A673 (cell line): Measurements from ENCODE around the gene NACC2. TPM values are rescaled to one million over a fixed set of nuclear protein-coding genes. Genes with fewer than 3 reads are reported as not detected.

ENCODE experiments used
- BruUV-seq: library from RNA; stranded (reverse); fragments of 400-500 nt; replicated peaks from 2 replicates; lab custom pipeline; 2021; lab: Mats Ljungman, UMichigan
- CTCF ChIA-PET: fragments of 300-600 bp; sonication (Branson Sonifier 250); formaldehyde crosslinking; loops from one replicate; lab custom pipeline; 2022; ENCODE audit warnings: antibody characterized with exemption; lab: Charles Lee
- POLR2A ChIA-PET: fragments of 300-600 bp; sonication (Branson Sonifier 250); formaldehyde crosslinking; loops from one replicate; lab custom pipeline; 2022; ENCODE audit warnings: antibody characterized with exemption; ENCODE audit not compliant: low non-redundant PET; lab: Charles Lee
- DNase-seq: peaks from one replicate; pipeline ENCODE4 v3.0.0-alpha.2; 2015; ENCODE audit warnings: low spot score
- H3K27ac ChIP-seq: fragments of 200-600 bp; sonication (generic); 2 replicates; pipeline ENCODE4 v1.5.1; 2016; ENCODE audit warnings: mixed run types, low read depth, mild to moderate bottlenecking, mixed read lengths, antibody characterized with exemption, low read length; ENCODE audit not compliant: poor library complexity, severe bottlenecking
- H3K27me3 ChIP-seq: fragments of 200-600 bp; sonication (generic); replicated peaks from 2 replicates; pipeline ENCODE4 v1.6.1; 2017; ENCODE audit warnings: mixed run types, low read depth, mild to moderate bottlenecking, mixed read lengths, antibody characterized with exemption, low read length; ENCODE audit not compliant: insufficient read depth, poor library complexity
- H3K36me3 ChIP-seq: fragments of 200-600 bp; sonication (generic); 2 replicates; pipeline ENCODE4 v1.6.1; 2016; ENCODE audit warnings: mixed run types, mild to moderate bottlenecking, mixed read lengths, antibody characterized with exemption, low read length; ENCODE audit not compliant: insufficient read depth, poor library complexity, severe bottlenecking
- H3K4me1 ChIP-seq: fragments of 200-600 bp; sonication (generic); 2 replicates; pipeline ENCODE4 v1.6.1; 2017; ENCODE audit warnings: mixed run types, mild to moderate bottlenecking, mixed read lengths, antibody characterized with exemption, low read length; ENCODE audit not compliant: insufficient read depth, poor library complexity, severe bottlenecking
- H3K4me3 ChIP-seq: fragments of 200-600 bp; sonication (generic); 2 replicates; pipeline ENCODE4 v1.5.1; 2016; ENCODE audit warnings: low read depth, mixed run types, mild to moderate bottlenecking, mixed read lengths, low read length; ENCODE audit not compliant: poor library complexity, severe bottlenecking
- H3K9me3 ChIP-seq: fragments of 200-600 bp; sonication (generic); 2 replicates; pipeline ENCODE4 v1.6.1; 2016; ENCODE audit warnings: mixed run types, low read depth, mild to moderate bottlenecking, mixed read lengths, antibody characterized with exemption, low read length; ENCODE audit not compliant: poor library complexity, severe bottlenecking
- EZH2 ChIP-seq: fragments of 200-600 bp; sonication (generic); IDR thresholded peaks from 2 replicates; pipeline ENCODE4 v1.6.1; 2017; ENCODE audit warnings: borderline replicate concordance, low read depth, mild to moderate bottlenecking, mixed read lengths, antibody characterized with exemption, low read length; ENCODE audit not compliant: poor library complexity, severe bottlenecking
- intact Hi-C: fragments of 100-400 bp; cut with micrococcal nuclease; formaldehyde crosslinking; loops from one replicate; pipeline ENCODE4 v1.10.0; 2022; ENCODE audit not compliant: unreplicated experiment
- total RNA-seq: library from RNA; stranded (reverse); gene quantifications from 2 replicates; pipeline ENCODE4 v1.2.3, GENCODE V29; 2021
- TF ChIP-seq, protein P1 (sequence below): fragments of 300-800, 200-600 bp; sonication (generic); conservative IDR thresholded peaks from 2 replicates; pipeline ENCODE4 v1.5.1; 2017; ENCODE audit warnings: low read depth, mild to moderate bottlenecking, antibody characterized with exemption, low read length, moderate library complexity, mixed read lengths

Gene NACC2
- total RNA-seq, 1 experiment from 2014 or later = 19.5 TPM

DNA sequence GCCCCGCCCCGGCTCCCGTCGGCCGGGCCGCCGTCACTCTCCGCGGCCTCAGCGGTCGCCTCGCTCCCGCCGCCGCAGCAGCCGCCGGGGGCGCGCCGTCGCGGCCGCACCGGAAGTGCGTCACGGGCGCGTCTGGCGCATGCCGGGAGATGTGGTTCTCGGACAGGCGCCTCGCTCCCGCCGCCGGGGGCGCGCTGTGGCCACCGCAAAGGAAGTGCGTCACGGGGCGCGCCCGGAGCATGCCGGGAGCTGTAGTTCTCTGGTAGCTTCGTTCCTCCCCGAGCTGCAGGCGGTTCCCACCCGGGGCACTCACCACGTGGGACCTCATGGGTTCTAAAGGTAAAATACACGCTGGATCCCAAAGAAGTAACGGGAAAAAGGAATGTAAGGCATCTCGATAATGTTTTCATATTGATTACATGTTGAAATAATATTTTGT lies 133.8 kb downstream of the NACC2 start, which contains the start of gene UBAC1:
TSS of gene UBAC1 (minus strand) at position 97 of the 439 bp plus-strand sequence. CDS start 211 bp downstream, outside the sequence.
- intact Hi-C loops = loop anchor here (10.0 kb wide), 1 partner anchor 264 kb away; no protein-coding TSS in a partner anchor
- H3K36me3 ChIP-seq = no peaks in the 10 kb centered on the region
- peak; percentile 98 for DNase-seq
- ChIA-PET CTCF (interaction anchor here (0.6 to 1.5 kb wide), 4 partner anchors 54 to 209 kb away, joined by 3 to 8 read pairs (median 3); partner anchors contain the start of gene CAMSAP1), POLR2A (no interaction called here)
- H3K4me1 ChIP-seq = peaks cover 19% of the 10 kb centered on the region
- no TSS peak for BruUV-seq
- H3K27ac ChIP-seq = peak within 1 kb of the TSS; percentile 85
- H3K4me3 ChIP-seq = peak within 1 kb of the TSS; percentile 77
- TF ChIP-seq, protein P1, sequence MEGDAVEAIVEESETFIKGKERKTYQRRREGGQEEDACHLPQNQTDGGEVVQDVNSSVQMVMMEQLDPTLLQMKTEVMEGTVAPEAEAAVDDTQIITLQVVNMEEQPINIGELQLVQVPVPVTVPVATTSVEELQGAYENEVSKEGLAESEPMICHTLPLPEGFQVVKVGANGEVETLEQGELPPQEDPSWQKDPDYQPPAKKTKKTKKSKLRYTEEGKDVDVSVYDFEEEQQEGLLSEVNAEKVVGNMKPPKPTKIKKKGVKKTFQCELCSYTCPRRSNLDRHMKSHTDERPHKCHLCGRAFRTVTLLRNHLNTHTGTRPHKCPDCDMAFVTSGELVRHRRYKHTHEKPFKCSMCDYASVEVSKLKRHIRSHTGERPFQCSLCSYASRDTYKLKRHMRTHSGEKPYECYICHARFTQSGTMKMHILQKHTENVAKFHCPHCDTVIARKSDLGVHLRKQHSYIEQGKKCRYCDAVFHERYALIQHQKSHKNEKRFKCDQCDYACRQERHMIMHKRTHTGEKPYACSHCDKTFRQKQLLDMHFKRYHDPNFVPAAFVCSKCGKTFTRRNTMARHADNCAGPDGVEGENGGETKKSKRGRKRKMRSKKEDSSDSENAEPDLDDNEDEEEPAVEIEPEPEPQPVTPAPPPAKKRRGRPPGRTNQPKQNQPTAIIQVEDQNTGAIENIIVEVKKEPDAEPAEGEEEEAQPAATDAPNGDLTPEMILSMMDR = 0 out of 2 replicates have a peak, but pooled peaks have one; percentile 13
- no peak for TF ChIP-seq EZH2
- H3K27me3 ChIP-seq = no peaks in the 10 kb centered on the region
- no peaks in the 10 kb centered on the region for H3K9me3 ChIP-seq

DNA sequence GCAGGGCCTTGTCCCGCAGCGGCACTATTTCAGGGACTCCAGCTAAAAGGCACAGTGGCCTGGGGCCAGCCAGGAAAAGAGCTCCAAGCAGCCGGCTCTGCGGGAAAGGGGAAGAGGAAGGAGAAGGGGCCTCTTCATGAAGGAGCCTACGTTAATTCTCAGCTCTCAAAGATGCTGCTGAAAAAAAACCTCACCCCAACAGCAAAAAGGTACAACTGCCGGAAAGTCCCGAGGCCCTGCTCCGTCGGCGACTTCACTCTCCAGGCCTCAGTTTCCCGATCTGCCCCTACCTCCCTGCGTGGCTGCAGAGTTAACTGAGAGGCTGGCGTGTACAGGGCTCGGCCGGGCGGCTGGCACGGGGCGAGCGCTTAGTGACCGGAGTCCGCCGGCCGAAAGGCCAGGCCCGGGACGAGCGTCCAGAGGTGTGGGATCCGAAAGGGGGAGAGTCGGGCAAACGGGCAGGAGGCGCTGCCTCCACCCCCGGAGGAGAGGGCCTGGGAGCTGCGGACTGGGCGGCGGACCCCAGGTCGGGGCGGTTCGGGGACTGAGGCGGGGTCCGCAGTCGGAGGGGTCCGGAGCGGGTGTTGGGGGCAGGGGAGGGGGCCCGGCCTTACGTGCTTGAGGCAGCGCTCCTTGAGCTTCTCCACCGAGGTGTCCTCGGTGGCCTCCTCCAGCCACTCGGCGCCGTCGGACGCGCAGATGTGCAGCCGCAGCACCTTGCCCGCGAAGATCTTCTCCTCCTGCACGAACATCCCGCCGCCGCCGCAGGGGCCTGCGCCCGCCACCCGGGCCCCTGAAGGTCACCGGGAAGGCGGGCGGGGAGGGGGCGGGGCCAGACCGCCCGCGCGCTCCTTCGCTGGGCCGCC lies 134.4 kb downstream of the NACC2 start:
- Histone ChIP-seq H3K36me3 (no peaks in the 10 kb centered on the region), H3K4me3 (peak overlapping the region; percentile 77), H3K27ac (peak overlapping the region; percentile 85), H3K27me3 (no peaks in the 10 kb centered on the region), H3K9me3 (no peaks in the 10 kb centered on the region), H3K4me1 (peaks cover 19% of the 10 kb centered on the region)
- no peak for DNase-seq
- ChIA-PET CTCF (interaction anchor here (1.0 to 1.5 kb wide), 2 partner anchors 53 to 162 kb away, joined by 3 to 8 read pairs; partner anchors contain the start of gene CAMSAP1), POLR2A (no interaction called here)
- intact Hi-C loops = loop anchor here (10.0 kb wide), 1 partner anchor 264 kb away; no protein-coding TSS in a partner anchor
- BruUV-seq = TSS peak; percentile 35
- TF ChIP-seq, protein P1 = no peak
- TF ChIP-seq EZH2 = no peak

DNA sequence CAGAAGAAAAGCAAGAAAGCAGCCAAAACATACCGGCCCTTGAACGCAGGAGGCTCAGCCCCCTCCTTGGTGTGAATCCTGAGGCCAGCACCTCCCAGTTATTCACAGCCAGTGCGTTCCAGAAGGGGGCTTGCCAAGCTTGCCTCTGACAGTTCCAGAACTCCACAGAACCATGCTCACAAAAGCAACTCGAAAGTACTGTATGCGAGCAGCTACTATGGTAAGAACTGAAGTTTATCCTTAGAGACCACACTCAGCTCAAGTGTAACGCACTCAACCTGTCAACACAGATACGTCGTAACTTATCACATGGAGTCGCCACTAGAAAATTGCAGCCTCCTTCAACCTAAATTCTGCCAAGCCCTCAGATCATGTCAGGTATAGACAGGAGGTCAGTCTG lies 135.3 kb downstream of the NACC2 start:
- no peak for DNase-seq
- peaks cover 2% of the 10 kb centered on the region for H3K36me3 ChIP-seq
- H3K4me3 ChIP-seq = peak overlapping the region; percentile 77
- H3K4me1 ChIP-seq = peaks cover 19% of the 10 kb centered on the region
- ChIA-PET CTCF (interaction anchor here (0.5 kb wide), 1 partner anchor 130 kb away, joined by 4 read pairs; no protein-coding TSS in a partner anchor), POLR2A (no interaction called here)
- intact Hi-C loops = loop anchor here (10.0 kb wide), 1 partner anchor 265 kb away; no protein-coding TSS in a partner anchor
- no TSS peak for BruUV-seq
- no peaks in the 10 kb centered on the region for H3K27me3 ChIP-seq
- TF ChIP-seq, protein P1 = no peak
- TF ChIP-seq EZH2 = no peak
- H3K9me3 ChIP-seq = no peaks in the 10 kb centered on the region
- H3K27ac ChIP-seq = peak overlapping the region; percentile 85
